GM12875 (cell line): ENCODE results near the gene OR6F1.
A peak's percentile ranks its signal among the peaks of the same experiment; 100 is the strongest.

Source experiments
- H3K4me3 ChIP-seq: one replicate; pipeline ENCODE4 v1.5.1; 2011; ENCODE audit warnings: low read depth, low read length, control low read depth
- CTCF ChIP-seq: IDR thresholded peaks from 2 replicates; pipeline ENCODE4 v1.5.1; 2011; ENCODE audit warnings: low read depth, mild to moderate bottlenecking, control low read depth, inconsistent platforms, low read length, moderate library complexity, borderline replicate concordance; ENCODE audit not compliant: insufficient read depth

The OR6F1 gene

DNA sequence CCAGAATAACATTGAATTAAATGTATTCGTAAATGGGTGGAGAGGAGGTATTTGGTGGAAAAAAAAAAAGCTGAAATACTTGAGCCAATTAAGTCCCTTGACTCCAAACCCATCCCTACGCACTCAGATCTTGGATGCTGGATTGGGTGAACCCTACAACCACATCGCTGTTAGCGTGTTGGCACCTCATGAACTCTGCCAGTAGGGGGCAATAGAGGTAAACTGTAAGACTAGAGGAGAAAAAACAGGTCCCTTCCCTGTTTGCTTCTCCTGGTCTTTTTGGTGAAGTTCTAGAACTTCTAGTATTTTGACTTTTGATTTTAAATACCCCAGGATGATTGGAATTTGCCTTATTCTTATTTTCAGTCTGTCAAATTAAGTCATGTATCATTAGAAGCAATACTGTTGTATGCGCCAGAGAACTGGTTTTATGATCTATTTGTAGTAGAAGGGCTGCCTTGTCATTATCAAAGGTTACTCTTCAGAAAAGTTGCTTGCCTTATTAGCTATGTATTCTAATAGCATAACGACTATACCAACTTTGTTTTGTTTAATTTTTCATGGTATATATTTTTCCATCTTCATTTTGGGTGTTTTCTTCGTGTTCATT is 35.1 kb downstream of the OR6F1 start:
- H3K4me3 ChIP-seq, result no peak overlapping the region
- peak; percentile 88 for TF ChIP-seq CTCF

DNA sequence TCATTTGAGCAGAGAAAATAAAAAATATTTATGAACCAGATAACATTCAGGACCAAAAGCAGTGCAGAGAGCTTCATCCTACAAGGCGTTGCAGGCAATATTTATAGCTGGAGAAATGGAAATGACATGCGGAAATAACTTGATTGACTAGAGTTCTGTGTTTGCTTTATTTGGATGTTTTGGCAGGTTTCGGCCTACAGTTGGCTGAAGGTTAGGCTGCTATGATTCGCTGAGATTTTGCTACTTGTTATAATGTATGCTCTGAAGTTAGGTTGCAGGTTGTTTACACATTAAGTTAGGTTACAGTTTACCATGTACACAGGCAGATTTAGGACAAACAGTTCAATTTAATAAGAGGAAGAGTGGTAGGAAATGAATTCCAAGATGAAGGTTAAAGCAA is 36.3 kb downstream of the OR6F1 start:
- no peak overlapping the region for H3K4me3 ChIP-seq
- no peak for TF ChIP-seq CTCF

GRCh38 chr1:247679639-247680038 is 36.8 kb downstream of the OR6F1 start, which contains the start of gene OR13G1:
TSS of gene OR13G1 (minus strand) at chr1:247679739. CDS start at chr1:247673041, 6,698 bp downstream.
- no peak for TF ChIP-seq CTCF
- no peak within 1 kb of the TSS for H3K4me3 ChIP-seq

DNA sequence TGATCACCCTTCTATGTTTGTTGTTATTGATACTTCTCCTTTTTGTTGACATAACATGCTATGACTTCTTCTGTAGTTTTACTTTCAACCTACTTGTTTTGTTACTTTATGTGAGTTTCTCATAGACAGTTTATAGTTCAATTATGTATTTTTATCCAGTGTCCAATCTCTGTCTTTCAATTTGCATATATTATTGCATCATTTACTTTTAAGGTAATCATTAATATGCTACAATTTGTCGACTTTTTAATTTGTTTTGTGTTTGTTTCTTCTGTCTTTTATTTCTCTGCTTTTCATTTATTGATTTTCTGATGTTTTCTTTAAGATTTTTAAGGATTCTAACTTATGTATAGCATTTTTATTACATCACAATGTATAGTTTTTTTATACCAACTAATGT is 47.2 kb downstream of the OR6F1 start:
- TF ChIP-seq CTCF, result no peak
- H3K4me3 ChIP-seq, result no peak overlapping the region
